ENCODE measurements around the gene RPS15.

RPS15 gene

DNA sequence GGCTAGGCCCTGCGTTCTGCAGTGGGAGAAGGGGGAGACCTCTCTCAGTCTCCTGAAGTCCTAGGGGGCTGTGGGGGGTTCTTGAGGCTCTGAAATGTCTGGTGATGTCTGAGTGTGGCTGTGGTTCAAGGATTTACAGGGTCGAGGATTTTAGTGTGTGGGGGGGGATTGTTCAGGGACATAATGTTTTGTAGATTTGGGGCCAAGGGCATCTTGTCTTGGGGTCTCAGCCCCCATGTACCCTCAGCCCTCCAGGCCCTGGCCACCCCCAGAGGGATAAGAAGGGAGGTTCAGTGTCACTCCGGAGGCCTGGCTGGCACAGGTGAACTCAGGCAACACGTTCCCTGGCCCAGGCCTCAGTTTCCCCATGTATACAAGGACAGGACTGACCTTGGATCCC, 9.3 kb downstream of the RPS15 start:
- peaks cover 5% of the 10 kb centered on the region for H3K36me3 ChIP-seq (ENCODE audit: insufficient read depth, low read length)
- no peaks in the 10 kb centered on the region for H4K20me1 ChIP-seq (ENCODE audit: insufficient read depth, low read length)
- no peaks in the 10 kb centered on the region for H3K9me2 ChIP-seq (ENCODE audit: low read depth, low read length)
- H2AFZ ChIP-seq (ENCODE audit: low read length): no peak overlapping the region
- H3K27ac ChIP-seq (ENCODE audit: low read depth, low read length, poor library complexity, severe bottlenecking): no peak overlapping the region
- no peaks in the 10 kb centered on the region for H3K9me3 ChIP-seq (ENCODE audit: low read length)
- no peak overlapping the region for H3K4me2 ChIP-seq (ENCODE audit: low read length)
- no peaks in the 10 kb centered on the region for H3K79me2 ChIP-seq (ENCODE audit: insufficient read depth, low read length)
- H3K9ac ChIP-seq (ENCODE audit: low read length): no peak overlapping the region
- H3K27me3 ChIP-seq (ENCODE audit: insufficient read depth, low read length): peaks cover 5% of the 10 kb centered on the region; the same call in 1 of the 2 replicates
- H3K4me3 ChIP-seq (ENCODE audit: low read depth, low read length, poor library complexity, severe bottlenecking): no peak overlapping the region
- TF ChIP-seq EZH2 (IDR thresholded peaks at IDR 0.05; ENCODE audit: borderline replicate concordance, low read length): no peak
- TF ChIP-seq, protein P1, sequence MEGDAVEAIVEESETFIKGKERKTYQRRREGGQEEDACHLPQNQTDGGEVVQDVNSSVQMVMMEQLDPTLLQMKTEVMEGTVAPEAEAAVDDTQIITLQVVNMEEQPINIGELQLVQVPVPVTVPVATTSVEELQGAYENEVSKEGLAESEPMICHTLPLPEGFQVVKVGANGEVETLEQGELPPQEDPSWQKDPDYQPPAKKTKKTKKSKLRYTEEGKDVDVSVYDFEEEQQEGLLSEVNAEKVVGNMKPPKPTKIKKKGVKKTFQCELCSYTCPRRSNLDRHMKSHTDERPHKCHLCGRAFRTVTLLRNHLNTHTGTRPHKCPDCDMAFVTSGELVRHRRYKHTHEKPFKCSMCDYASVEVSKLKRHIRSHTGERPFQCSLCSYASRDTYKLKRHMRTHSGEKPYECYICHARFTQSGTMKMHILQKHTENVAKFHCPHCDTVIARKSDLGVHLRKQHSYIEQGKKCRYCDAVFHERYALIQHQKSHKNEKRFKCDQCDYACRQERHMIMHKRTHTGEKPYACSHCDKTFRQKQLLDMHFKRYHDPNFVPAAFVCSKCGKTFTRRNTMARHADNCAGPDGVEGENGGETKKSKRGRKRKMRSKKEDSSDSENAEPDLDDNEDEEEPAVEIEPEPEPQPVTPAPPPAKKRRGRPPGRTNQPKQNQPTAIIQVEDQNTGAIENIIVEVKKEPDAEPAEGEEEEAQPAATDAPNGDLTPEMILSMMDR (IDR thresholded peaks at IDR 0.05; ENCODE audit: low read length): no peak
- H3F3A ChIP-seq (ENCODE audit: insufficient read depth, low read length): 0 out of 2 replicates have a peak, but pooled peaks cover 8% of the 10 kb centered on the region
- peaks cover 24% of the 10 kb centered on the region for H3K4me1 ChIP-seq (ENCODE audit: insufficient read depth, low read length, severe bottlenecking)

DNA sequence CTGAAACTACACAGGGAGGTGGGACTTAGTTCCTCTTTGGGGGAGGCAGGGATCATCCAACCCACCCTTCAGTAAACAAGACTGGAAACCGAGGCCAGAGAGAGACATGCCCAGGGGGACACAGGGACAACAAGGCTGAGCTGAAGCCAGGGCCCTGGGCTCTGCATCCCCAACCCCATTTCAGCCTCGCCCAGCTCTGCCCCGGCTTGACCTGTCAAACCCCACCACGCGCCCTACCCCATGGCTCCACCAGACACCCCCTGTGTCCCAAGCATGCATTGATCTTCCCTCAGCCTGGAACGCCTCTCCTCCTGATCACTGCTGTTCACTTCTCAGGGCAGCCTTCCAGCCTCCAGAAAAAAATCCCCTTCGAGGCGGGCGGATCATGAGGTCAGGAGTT, 9.7 kb downstream of the RPS15 start:
- Histone ChIP-seq H3K9me3 (ENCODE audit: low read length) (no peaks in the 10 kb centered on the region), H3K27ac (ENCODE audit: low read depth, low read length, poor library complexity, severe bottlenecking) (no peak overlapping the region), H3K4me2 (ENCODE audit: low read length) (no peak overlapping the region), H3F3A (ENCODE audit: insufficient read depth, low read length) (0 out of 2 replicates have a peak, but pooled peaks cover 8% of the 10 kb centered on the region), H3K9ac (ENCODE audit: low read length) (no peak overlapping the region), H3K36me3 (ENCODE audit: insufficient read depth, low read length) (peaks cover under 1% of the 10 kb centered on the region; the same call in 1 of the 2 replicates), H3K27me3 (ENCODE audit: insufficient read depth, low read length) (peaks cover 5% of the 10 kb centered on the region; the same call in 1 of the 2 replicates), H3K9me2 (ENCODE audit: low read depth, low read length) (no peaks in the 10 kb centered on the region), H3K4me3 (ENCODE audit: low read depth, low read length, poor library complexity, severe bottlenecking) (no peak overlapping the region), H3K4me1 (ENCODE audit: insufficient read depth, low read length, severe bottlenecking) (peaks cover 19% of the 10 kb centered on the region), H4K20me1 (ENCODE audit: insufficient read depth, low read length) (no peaks in the 10 kb centered on the region), H2AFZ (ENCODE audit: low read length) (no peak overlapping the region), H3K79me2 (ENCODE audit: insufficient read depth, low read length) (no peaks in the 10 kb centered on the region)
- TF ChIP-seq, protein P1 (IDR thresholded peaks at IDR 0.05; ENCODE audit: low read length): no peak
- no peak for TF ChIP-seq EZH2 (IDR thresholded peaks at IDR 0.05; ENCODE audit: borderline replicate concordance, low read length)

DNA sequence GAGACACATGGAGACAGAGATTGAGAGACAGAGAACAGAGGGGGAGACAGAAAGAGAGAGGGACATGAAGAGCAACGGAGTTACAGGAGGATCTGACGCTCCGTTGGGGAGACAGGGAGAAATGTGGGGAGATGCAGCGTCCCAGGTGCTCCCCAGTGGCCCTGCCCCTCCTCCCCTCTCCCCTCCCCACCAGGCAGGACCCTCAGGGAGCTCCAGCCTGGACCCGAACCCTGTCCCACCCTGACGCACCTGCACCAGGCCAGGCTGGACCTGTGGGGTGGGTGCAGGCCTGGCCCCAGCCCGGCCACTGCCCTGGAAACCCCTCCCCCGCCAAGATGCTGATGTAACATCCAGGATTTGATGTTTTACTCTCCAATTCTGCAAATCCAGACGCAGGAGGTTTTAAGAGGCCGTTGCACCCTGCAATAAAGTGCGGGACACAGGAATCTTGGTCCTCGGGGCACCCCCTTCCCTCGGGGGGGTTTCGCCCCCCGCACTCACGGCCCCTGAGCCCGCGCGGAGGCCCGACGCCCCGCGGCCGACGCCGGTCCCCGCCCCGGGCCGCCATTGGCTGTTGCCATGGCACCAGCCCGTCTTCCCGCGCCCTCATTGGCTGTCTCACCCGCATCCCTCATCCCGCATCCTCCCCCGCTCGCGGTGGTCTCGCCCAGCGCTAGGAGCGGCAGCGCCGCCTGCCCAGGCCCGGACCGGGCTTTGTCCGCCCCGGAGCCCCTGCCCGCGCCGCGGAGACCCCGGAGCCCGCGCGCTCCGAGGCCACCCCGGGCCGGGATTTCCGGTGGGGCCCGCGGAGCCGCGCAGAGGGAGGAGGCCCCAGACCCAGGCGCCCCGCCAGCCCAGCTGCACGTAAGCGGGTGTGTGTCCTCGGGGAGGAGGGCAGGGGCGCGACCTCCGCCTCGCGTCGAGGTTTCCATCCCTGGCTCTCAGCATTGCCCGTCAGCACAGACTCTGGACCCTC, 11.6 kb downstream of the RPS15 start, which contains the start of gene APC2:
TSS of gene APC2 (plus strand) at position 655 of the 976 bp plus-strand sequence. CDS start 2,881 bp downstream, outside the sequence.
- Histone ChIP-seq H3K27ac (ENCODE audit: low read depth, low read length, poor library complexity, severe bottlenecking) (no peak within 1 kb of the TSS), H3F3A (ENCODE audit: insufficient read depth, low read length) (no peaks in the 10 kb centered on the region), H3K79me2 (ENCODE audit: insufficient read depth, low read length) (no peaks in the 10 kb centered on the region), H3K36me3 (ENCODE audit: insufficient read depth, low read length) (no peaks in the 10 kb centered on the region), H3K4me3 (ENCODE audit: low read depth, low read length, poor library complexity, severe bottlenecking) (no peak within 1 kb of the TSS), H2AFZ (ENCODE audit: low read length) (no peak within 1 kb of the TSS), H3K9ac (ENCODE audit: low read length) (no peak within 1 kb of the TSS), H3K9me3 (ENCODE audit: low read length) (no peaks in the 10 kb centered on the region), H3K4me1 (ENCODE audit: insufficient read depth, low read length, severe bottlenecking) (peaks cover 3% of the 10 kb centered on the region), H3K4me2 (ENCODE audit: low read length) (no peak within 1 kb of the TSS), H4K20me1 (ENCODE audit: insufficient read depth, low read length) (no peaks in the 10 kb centered on the region), H3K9me2 (ENCODE audit: low read depth, low read length) (no peaks in the 10 kb centered on the region), H3K27me3 (ENCODE audit: insufficient read depth, low read length) (peaks cover 5% of the 10 kb centered on the region; the same call in 1 of the 2 replicates)
- TF ChIP-seq, protein P1 (IDR thresholded peaks at IDR 0.05; ENCODE audit: low read length): no peak
- no peak for TF ChIP-seq EZH2 (IDR thresholded peaks at IDR 0.05; ENCODE audit: borderline replicate concordance, low read length)
